Occipital lobe (tissue), 2 donors: ENCODE measurements around the gene MATN3. TPM values are rescaled to one million over a fixed set of nuclear protein-coding genes. Genes with fewer than 3 reads are reported as not detected.

Source experiments
- DNase-seq: peaks from one replicate; lab custom pipeline; 2025; lab: John Stamatoyannopoulos, UW
- total RNA-seq: library from RNA; depleted of rRNA; stranded (reverse); fragments of >200 nt; gene quantifications from one replicate; pipeline ENCODE4 v1.2.3, GENCODE V29; 2014

Gene MATN3
- total RNA-seq, 1 donor from 2014 or later, result 1.1 TPM

GRCh38 chr2:20035955-20036666 is 23.6 kb upstream of the MATN3 start:
- DNase-seq, result no peak

GRCh38 chr2:20034821-20035220 is 22.4 kb upstream of the MATN3 start:
- no peak for DNase-seq

- no peak for DNase-seq
Measured at GRCh38 chr2:20034218-20034617, 21.8 kb upstream of the MATN3 start.

GRCh38 chr2:20033322-20033721 is 20.9 kb upstream of the MATN3 start:
- DNase-seq, result no peak

- DNase-seq, result no peak
Measured at GRCh38 chr2:20030224-20030623, 17.8 kb upstream of the MATN3 start.

GRCh38 chr2:20027705-20028434 is 15.4 kb upstream of the MATN3 start:
- DNase-seq, result no peak

- no peak for DNase-seq
Measured at GRCh38 chr2:20027260-20027677, 14.8 kb upstream of the MATN3 start.

- no peak for DNase-seq
Measured at GRCh38 chr2:20025065-20025786, 12.8 kb upstream of the MATN3 start.

GRCh38 chr2:20023688-20024087 is 11.2 kb upstream of the MATN3 start:
- no peak for DNase-seq

- no peak for DNase-seq
Measured at GRCh38 chr2:20021405-20022009, 9.0 kb upstream of the MATN3 start.

- DNase-seq, result no peak
Measured at GRCh38 chr2:20019747-20020146, 7.3 kb upstream of the MATN3 start.

GRCh38 chr2:20018601-20019152 is 6.2 kb upstream of the MATN3 start:
- no peak for DNase-seq

- no peak for DNase-seq
Measured at GRCh38 chr2:20016346-20016745, 3.9 kb upstream of the MATN3 start.

GRCh38 chr2:20015482-20016083 is 3.1 kb upstream of the MATN3 start:
- DNase-seq, result no peak

GRCh38 chr2:20013126-20013849 is 820 bp upstream of the MATN3 start:
- DNase-seq, result no peak

- DNase-seq, result no peak
Measured at GRCh38 chr2:20012032-20012281, 511 bp downstream of the MATN3 start.

GRCh38 chr2:20011276-20012031 is 1.0 kb downstream of the MATN3 start:
- DNase-seq, result no peak

- DNase-seq, result no peak
Measured at GRCh38 chr2:20008703-20009102, 3.8 kb downstream of the MATN3 start.

- DNase-seq, result no peak
Measured at GRCh38 chr2:20005891-20006470, 6.5 kb downstream of the MATN3 start.
